Fibroblast of skin of abdomen (primary cell): ENCODE results near the gene TMEM97.
A peak's percentile ranks its signal among the peaks of the same experiment; 100 is the strongest.
"Not testable (repeated sequence)": the region's sequence is repeated elsewhere in the genome, so short reads cannot be mapped to it uniquely, and the experiment has no call there.

Source experiments
- DNase-seq: peaks from one replicate; pipeline ENCODE4 v3.0.0-alpha.2; 2013

The TMEM97 gene

DNA sequence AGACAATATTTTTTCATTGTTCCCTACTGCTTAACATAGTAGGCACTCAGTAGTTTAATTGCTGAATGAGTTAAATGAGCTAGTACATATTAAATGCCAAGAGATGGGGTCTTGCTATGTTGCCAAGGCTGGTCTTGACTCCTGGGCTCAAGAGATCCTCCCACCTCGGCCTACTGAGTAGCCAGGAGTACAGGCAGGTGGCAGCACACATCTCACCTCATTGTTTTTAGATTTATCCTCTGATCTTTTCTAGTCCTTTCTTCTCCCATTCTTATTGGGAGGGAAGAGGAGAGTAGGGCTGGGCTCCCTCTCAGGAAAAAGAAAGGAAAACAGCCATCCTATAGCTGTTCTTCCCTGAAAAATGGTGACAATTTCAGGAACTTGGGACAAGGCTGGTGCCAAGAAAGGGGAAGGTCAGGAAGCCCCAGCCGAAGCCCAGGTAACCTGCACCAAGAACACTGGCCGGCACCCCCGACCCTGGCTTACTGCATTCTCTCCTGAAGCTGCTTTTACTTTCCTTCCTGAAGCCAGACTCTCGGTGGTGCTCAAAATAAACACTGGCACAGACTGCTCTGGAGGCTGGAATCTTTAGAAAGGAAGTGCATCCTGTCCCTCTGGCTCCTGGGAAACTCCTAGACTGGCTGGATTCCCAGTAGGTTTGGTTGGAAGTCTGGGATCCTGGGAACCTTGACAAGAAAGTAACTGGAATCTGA is 19.2 kb downstream of the TMEM97 start:
- peak; percentile 62 for DNase-seq

DNA sequence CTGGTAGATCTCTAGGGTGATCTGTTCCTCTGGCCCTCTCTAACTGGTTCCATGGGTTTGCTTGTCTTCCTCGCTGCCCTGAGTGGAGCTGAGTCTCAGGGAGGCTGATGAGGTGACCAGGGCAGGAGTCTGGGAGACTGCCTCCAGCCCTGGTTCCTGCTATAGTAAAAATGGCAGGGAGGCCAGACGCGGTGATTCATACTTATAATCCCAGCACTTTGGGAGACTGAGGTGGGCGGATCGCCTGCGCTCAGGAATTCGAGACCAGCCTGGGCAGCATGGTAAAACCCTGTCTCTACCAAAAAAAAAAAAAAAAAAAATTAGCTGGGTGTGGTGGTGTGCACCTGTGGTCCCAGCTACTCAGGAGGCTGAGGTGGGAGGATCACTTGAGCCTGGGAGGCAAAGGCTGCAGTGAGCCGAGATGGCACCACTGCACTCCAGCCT is 19.8 kb downstream of the TMEM97 start:
- not testable (repeated sequence) for DNase-seq

DNA sequence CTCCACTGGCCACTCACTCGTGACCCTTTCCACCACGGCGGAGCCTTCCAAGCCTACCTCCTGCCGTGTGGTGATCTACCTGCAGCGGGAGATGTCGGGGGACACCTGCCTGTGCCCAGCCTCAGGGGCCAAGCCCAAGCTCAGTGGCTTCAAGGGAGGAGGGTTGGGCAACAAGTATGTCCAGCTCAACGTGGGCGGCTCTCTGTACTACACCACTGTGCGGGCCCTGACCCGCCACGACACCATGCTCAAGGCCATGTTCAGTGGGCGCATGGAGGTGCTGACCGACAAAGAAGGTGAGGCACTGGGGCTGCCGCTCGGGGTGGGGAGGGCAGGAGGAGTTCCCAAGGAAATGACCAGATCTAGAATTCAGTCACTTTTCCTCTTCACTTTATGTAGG is 20.4 kb downstream of the TMEM97 start:
- DNase-seq, result no peak

DNA sequence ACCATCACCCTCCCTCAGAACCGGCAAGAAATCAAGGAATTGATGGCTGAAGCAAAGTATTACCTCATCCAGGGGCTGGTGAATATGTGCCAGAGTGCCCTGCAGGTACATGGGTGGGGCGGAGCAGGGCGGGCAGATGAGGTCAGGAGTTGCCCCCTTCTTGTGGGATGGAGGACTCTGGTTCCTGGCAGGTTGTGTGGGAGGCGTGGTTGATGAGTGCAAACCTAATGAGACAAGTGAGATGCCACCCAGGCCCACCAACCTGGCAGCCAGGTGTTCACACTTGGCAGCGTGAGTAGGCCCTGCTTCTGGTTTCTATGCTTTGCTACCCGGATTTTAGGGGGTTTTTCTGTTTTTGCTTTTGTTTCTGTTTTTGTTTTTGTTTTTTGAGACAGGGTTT is 21.4 kb downstream of the TMEM97 start:
- DNase-seq, result no peak

DNA sequence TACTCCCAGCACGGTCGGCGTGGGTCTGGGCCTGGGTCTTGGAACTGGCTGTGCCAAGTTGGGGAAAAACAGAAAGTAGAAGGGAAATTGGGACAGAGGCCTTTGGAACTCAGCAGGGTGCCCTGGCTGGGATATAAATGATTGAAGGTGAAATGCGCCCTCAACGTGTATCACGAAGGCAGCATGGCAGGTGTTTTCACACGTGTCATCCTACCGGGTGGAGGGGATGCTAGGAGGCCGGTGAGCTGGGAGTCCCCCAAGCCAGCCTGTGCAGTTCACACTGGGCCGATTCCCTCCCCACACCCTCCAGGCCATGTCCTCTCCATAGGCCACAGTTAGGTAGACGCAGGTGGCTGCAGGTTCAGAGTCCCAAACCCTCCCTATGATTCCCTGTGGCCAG is 22.5 kb downstream of the TMEM97 start:
- no peak for DNase-seq

DNA sequence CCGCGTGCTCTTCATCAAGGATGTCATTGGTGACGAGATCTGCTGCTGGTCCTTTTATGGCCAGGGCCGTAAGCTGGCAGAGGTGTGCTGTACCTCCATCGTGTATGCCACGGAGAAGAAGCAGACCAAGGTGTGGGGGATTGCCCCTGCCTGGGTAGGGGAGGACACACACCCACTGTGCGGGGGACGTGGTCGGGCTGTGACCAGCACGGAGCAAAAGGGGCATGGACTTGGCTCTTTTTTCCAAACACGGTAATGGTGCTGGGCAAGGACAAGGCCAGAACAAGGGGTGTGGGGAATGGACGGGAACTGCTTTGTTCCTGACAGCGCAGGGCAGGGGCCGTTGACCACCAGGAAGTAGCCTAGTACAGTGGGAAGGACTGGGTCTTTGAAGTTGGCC is 23.3 kb downstream of the TMEM97 start:
- no peak for DNase-seq

DNA sequence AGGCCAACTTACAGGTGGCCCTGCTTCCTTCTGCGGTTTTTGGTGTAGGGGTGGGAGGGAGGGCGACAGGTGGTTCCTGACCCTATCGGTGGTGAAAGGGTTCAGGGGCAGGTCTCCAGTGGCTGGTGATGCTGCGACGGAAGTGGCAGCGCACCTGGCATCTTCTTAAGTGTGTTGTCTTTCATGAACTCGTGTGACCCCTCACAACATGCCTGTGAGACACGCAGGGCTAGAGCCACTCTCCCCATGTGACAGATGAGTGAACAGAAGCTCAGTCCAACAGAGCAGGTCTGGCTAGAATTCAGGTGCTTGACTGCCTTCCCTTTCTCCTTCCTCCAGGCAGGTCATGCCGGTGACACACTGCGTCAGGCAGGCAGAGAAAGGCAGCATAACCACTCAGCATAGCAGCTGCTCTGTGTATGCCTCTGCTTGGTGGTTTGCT is 24.5 kb downstream of the TMEM97 start:
- no peak for DNase-seq

DNA sequence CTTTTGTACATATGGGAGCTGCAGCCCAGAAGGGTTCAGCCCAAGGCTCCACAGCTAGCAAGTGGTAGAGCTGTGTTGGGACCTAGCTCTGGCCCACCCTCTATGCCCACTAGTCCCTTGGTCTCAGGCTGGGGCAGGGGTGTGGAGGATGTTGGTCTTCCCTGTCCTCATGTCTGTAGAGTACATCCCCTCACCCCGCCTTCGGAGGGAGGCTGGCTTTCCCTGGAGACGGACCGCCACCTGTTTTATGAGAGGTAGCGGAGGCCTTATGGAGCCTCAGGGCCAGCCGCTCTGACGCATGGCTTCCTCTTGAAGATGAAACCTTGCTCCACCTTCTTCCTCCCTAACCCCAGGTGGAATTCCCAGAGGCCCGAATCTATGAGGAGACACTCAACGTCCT is 25.0 kb downstream of the TMEM97 start:
- no peak for DNase-seq

DNA sequence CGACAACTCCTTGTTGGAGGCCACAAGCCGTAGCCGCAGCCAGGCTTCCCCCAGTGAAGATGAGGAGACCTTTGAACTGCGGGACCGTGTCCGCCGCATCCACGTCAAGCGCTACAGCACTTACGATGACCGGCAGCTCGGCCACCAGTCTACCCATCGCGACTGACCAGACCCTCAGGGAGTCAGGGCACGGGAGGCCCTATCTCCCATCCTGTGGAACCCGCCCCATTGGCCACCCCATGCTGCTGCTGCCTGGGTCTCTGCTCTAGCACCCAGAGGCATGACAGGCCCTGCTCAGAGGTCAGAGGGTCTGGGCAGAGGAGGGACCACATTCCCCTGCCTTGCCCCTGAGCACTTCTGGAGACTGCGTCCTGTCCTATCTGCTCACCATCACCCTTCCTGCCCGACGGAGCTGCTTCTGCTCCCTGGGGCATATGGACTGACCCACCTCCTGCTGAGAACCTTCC is 25.5 kb downstream of the TMEM97 start:
- DNase-seq, result no peak

DNA sequence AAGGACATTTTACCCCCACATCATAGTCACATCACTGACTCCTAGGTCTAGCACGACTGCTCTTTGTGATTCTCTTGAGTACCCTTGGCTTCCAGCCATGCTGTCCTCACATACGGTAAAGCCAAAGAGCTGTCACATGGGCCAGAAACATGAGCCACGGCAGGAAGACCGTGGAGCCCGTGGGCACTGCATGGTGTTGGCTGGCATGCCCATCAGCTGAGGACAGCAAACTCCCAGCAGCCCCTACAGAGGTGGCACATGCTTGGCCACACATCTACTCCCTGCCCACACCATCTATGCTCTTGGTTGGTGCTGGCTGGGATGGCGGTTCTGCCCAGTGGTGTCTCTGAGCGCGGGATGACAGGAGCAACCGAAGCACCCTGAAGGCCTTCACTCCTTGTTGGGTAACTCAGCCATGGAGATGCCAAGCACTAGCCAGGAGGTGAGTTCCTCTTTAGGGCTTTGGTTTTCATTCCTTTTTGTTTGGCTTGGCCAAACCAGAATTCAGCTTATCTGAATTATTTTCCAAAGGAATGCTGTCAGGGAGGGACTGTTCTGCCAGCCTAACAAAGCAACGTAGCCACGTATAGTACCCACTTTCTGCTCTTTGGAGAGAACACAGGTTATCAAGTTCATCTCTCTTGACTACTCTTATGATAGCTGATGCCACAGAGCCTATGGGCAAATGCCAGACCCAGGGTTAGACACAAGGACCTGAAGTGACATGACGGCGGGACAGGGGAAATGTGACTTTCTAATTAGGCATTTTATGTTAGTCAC is 26.6 kb downstream of the TMEM97 start:
- no peak for DNase-seq

DNA sequence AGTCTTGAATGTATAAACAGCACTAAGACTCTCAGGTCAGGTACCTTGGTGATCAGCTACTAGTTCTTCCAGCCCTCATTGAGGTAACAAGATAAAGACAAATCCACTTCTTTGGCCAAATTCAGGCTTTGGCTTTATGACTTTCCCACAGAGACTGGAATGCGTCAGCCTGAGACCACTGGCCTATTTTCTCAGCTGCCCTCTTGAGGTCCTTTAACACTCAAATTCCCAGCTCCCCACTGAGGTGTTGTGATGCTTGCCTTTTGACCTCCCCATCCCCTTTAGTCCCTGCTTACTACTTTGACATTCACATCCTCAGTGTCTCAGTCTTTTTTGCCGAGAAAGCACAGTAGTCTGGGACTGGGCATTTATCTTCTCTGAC is 27.2 kb downstream of the TMEM97 start:
- no peak for DNase-seq

DNA sequence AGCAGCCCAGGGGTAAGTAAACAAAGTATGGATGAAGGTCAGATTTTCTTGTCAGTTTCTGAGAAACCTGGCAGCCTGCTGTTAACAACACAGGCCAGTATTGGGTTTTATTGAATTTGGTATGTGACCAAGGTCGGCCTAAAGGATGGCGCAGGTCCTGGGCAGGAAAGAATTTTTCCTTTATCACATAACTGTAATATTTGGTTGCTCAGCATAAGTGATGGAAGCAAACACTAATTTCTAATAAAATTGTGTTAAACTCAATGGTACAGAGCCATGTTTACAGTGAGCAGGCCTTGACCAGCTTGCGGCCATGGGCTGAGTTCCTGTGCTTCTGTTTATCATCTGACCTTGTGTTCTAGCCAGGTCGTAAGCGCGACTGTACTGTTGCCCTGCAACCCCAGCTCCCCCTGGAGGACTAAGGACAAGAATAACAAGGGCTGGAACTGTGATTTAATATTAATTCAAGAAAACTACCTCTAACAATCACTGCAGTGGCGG is 27.8 kb downstream of the TMEM97 start:
- no peak for DNase-seq

DNA sequence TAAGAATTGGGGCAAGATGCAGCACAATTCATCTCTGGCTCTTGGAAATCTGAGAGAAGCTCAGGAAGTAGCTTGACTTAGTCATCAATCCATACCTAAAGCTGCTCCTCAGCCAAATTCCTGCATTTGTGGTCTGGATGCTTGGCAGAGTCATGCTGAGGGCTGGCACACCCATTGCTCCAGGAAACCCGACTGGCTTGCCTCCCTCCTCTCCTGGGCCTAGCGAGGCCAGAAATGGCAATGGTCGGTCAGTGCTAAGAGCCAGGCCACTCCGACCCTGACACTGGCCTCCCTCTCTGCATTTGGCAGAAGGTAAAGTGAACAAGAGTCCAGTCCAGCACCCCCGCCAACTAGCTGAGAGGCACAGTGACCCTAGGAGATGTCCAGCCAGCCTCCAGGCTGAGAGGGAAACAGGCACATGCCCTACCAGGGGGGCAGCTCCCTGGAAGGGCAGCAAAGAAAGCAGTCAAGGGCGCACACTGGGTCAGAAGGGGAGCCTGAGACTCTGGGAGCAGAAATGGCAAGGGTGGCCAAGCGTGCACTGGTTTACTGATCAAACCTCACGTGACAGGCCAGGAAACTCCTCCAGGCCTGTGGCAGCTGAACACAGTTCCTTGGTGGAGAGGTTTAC is 28.4 kb downstream of the TMEM97 start:
- DNase-seq, result peak; percentile 87

DNA sequence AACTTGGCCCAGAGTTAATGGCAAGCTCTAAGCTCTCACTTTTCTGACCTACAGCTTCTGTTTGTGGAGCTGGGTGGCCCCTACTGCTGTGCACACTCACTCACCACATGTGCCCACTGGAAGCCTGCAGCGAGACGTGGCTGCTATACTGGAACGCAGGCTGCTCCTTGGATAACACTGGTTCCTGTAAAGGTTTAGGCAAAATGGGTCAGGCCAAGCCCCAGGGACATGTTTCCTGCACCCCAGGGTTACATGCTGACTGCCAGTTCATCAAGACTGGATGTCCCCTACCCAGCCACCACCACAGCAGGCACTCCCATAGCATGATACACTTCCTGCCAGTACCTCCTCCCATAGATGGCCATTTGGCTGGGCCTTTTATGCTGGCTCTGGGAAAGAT is 30.0 kb downstream of the TMEM97 start:
- no peak for DNase-seq

DNA sequence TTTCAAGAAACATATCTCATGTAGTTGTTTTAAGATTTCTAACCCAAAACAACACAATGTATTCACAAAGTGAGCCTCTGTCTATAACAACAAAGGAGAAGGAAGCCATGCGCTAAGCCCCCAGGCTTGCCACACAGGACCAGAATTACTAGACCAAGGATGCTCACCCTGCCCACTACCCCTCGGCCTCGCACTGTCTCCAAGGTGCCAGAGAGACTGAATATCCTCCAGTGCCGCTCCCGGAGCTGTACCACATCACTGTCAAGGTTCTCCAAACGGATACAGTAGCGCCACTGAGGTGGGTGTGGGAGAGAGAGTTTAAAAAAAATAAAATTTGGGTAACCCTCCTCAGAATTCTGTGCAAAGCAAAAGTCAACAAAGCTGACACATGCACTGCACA is 31.3 kb downstream of the TMEM97 start:
- DNase-seq, result no peak

DNA sequence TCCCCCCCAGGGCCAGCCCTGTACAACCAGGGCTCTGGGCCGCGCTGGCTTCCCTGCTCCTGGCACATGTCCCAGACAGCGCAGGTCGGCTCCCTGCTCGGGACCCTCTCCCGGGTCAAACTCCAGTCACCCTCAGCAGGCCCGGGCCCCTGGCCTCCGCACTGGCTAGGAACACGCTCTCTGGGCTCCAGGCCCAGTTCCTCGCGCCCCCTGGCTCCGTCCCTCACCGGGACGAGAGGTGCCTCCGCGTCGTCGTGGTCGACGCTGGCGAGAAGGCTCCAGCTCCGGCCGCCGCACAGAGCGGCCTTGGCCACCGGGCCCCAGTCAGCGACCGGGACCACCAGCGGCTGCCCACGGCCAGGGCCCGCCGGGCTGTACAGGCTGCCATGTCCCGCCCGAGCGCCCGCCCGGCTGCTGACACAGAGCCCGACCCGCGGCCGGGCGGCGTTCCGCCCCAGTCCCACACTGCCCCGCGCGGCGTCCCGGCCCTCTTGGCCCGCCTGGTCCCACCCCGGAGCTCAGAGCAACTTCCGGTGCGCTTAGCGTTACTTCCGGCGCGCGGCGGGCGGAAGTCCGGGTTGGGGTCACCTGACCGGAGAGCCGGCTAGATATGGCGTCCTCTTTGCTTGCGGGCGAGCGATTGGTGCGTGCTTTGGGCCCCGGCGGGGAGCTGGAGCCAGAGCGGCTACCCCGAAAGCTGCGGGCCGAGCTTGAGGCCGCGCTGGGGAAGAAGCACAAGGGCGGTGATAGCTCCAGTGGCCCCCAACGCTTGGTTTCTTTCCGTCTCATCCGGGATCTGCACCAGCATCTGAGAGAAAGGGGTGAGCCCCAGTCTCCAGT is 38.3 kb downstream of the TMEM97 start, which contains the start of gene POLDIP2:
POLDIP2 (minus strand) TSS at position 467 of the 840 bp plus-strand sequence; CDS start at position 388, 79 bp downstream.
- peak; percentile 95 for DNase-seq

DNA sequence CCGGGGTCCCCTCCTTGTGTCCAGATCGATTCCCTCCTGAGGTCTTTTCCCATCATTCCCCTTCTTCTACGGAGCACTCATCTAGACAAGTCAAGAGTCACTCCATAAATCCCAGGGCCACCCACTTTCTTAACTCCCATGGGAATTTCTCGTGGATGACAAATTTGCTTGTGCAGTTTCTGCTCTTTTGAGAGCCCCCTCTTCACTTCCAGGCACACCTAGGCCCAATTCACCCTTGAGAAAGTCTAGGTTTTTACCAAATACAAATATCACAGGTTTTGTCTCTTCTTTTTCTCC is 38.8 kb downstream of the TMEM97 start:
- no peak for DNase-seq

DNA sequence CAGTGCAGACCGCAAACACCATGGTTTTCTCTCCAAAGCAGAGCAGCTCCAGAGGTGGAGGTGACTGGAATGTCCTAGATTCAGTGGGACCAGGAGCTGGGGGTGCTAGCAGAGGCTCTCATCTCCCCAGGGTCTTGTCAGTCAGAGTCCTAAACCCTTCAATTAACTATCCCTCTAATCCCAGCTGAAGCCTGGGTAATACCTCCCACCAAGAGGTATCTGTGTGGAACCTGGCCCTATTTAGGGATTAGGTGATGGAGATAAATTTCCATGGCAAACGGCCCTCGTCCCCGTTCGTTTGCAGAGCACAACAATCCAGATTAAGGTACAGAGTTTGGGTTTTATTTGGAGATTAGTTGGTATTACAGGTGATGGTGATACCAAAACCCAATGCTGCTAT is 44.2 kb downstream of the TMEM97 start:
- DNase-seq, result no peak

DNA sequence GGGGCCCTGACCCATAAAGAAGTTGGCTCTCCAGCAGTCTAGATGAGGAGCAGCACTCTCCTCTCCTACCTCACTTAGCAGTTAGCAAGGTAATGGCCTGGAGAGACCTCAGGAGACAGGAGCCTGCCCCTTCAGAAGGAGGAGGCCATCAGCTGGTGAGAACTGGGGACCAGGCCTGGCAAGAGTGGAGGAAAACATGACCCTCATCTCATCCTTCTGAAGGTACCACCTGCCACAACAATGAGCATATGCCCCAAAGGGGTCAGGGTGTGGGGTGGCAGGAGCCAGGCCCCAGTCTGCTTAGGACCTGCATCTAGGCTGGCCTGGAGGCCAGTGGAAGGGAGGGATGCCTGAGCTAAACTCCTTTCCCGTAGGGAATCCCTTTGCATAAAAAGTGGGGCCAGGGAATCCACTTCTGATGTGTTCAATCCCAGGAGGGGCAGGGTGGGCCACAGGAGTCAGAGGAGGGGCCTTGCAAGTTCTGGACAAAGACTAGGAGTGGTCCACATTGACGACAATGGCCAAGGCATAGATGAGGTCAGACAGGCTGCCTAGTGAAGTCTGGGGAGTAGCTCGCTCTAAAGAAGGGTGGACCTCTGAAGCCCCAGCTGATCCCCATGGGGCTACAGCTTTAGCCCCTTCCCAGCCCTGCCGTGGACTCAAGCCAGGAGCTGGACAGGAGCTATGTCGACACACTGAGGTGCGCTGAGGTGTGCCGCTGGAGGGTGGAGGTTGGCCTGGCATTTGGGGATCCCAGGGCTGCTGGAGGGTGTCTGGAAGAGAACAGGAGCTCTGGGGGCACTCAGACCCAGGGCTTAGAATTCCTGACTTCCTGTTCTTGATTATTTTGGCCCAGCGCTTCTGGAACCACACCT is 45.0 kb downstream of the TMEM97 start:
- no peak for DNase-seq

DNA sequence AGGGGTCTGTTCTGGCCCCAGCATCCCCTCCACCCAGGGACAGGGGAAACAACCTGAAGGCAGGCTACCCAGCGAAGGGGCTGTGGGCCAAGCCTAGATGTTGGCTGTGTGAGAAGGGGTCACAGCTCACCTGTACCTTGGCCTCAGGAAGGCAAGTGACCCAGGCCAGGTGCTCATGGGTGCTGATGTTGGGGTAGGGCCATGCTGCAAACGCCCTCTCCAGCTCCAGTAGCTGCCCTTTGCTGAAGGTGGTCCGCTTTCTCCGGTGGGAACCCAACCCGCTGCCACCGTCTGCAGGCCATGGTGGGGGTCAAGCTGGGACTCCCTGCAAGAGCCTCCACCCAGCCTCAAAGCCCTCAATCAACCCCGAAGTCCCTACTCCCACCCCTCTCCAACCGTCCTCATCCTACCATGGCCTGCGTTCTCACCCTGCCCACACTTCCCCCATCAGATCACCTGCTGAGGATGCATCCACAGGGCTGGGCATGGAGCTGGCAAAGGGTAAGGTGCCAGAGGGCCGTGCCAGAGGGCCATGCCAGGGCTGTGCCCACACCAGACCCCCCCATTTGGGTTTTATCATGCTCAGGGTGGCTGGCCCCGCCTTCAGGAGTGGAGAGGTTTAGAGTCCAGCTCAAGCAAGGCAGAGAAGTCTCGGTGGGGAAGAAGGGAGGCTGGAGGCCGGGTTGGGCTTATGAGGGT is 45.8 kb downstream of the TMEM97 start, which contains the start of gene SEBOX:
SEBOX (minus strand) TSS at position 535 of the 699 bp plus-strand sequence; CDS start at position 487, 48 bp downstream.
- DNase-seq, result no peak

DNA sequence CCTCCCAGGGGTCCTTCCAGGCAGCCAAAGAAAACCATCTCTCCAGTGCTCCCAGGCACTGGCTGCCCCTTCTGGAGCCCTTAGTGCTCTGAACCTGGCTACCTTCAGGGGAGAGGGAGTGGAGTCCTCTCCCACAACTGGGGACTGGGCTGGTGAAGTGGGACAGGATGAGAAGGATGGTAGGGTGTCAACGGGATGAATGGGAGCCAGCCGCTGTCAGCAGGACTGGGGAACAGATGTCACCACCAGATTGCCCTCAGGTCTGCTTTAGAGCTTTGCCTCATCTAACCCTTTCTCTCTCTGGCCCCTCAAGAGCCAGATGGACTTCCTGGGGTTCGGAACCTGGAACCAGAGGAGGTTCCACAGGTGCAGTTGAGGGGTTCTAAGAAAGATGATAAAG is 46.5 kb downstream of the TMEM97 start:
- no peak for DNase-seq
